HG03571 (cell line): ENCODE measurements around the gene GRID2.

ENCODE experiments used
- ATAC-seq: cut with Tn5 transposase; IDR thresholded peaks from one replicate; pipeline ENCODE4 v1.9.1; 2021; ENCODE audit not compliant: unreplicated experiment

Gene GRID2

GRCh38 chr4:92658318-92658717, 354.6 kb downstream of the GRID2 start:
- ATAC-seq: no peak

DNA sequence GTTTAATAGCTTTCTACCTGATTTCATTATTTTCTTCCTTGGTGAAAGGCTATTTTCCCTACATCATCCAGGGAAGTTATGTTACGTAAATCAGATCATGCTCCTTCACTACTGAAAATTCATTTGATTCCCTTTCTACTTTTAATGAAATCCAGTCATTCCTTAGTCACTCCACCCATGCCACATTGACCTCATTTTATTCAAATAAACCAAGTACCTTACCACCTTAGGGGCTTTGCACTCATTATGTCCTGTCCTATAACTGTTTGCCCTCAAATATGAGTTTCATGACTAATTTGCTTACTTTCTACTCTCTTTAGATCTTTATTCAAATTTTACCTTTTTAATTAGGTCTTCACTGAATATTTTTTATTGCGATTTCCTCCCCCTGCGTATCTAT, 374.0 kb downstream of the GRID2 start:
- ATAC-seq: no peak

- ATAC-seq: no peak
Observed at GRCh38 chr4:92678292-92678691, 374.5 kb downstream of the GRID2 start.

DNA sequence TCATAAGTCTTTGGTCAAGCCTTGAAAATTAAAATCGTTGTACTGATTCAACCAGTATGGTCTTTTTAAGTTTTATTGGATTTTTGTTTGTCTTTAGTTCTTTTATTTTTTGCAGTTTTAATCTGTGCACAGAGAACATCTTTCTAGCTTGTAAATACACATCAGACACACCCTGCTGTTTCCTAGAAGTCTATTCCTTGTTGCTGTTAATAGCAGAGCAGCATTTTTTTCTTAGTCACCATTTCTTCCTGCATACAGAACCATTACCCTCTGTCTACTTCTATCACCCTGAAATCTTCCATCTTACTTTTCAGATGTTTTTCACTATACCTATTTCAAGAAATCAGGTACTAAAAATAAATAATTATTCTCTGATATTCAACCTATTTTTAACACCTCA, 375.4 kb downstream of the GRID2 start:
- ATAC-seq: no peak

DNA sequence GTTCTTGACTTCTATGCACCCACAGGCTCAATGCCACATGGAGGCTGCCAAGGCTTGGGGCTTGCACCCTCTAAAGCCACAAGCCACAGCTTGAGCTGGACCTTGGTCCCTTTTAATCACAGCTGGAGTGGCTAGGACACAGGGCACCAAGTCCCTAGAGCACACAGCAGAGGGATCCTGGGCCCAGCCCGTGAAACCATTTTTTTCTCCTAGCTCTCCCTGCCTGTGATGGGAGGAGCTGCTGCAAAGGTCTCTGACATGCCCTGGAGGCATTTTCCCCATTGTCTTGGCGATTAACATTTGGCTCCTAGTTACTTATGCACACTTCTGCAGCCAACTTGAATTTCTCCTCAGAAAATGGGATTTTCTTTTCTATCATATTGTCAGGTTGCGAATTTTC, 410.9 kb downstream of the GRID2 start:
- no peak for ATAC-seq

DNA sequence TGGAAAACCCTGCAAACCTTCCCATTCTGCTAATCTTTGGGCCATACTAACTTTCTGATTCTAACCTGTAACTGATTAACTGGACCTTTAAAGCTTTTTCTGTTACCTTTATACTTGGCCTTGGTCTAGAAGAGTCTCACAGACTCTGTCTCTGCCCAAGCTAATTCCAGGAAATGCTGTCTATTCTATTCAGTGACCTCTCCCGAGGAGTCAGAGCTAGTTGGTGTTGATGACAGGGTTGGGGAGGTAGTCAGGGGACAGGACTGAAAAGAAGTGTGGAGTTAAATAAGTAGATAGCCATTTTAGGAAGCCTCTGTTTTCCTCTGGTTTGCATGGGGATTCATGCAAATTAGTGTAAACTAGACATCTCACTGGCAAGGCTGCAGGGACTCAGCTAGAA, 429.5 kb downstream of the GRID2 start:
- no peak for ATAC-seq

- ATAC-seq: no peak
Observed at GRCh38 chr4:92735025-92735665, 431.4 kb downstream of the GRID2 start.

- ATAC-seq: no peak
Observed at GRCh38 chr4:92760433-92760832, 456.7 kb downstream of the GRID2 start.

- ATAC-seq: no peak
Observed at GRCh38 chr4:92776080-92776479, 472.3 kb downstream of the GRID2 start.

DNA sequence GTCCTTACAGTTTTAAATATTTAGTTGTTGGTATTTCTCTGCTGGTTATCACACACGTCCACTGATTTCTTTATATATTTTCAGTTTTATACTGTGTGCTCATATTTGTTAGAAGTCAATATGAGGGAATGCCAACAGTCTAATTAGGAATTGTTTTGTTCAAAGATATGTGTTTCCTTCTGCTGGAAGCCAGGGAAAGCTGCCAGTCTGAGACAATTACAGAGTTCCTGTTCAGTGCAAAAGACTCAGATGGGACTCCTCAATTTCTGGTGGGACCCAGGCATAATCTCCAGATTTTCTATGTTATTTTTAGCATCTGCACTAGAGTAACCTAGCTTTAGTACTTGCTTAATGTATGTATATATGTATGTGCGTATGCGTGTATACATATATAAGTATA, 486.0 kb downstream of the GRID2 start:
- no peak for ATAC-seq

DNA sequence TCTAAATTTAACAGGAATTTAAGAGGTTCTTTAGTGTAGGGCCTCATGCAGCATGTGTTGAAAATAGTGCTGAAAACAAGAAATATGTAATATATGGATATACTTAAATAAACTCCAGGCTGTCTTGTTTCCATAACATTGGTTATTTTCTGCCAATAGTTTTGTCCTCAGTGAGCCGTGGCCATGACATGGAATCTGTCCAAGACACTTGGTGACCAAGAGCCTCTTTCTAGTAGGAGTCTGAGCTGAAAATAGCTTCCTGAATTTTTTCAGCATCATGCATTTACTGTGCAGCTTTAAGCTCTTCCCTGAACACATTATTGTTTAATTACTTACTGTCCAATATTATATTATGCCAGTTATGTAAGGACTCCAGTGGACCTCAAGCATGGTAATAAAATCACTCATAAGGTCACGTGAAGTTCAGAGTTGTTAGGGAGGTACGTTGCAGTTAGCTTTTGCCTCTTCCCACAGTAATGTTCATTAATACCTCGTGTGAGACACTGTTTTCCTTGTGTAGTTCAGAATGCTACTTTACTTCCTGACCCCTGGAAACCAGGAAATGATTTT, 488.2 kb downstream of the GRID2 start:
- ATAC-seq: no peak

DNA sequence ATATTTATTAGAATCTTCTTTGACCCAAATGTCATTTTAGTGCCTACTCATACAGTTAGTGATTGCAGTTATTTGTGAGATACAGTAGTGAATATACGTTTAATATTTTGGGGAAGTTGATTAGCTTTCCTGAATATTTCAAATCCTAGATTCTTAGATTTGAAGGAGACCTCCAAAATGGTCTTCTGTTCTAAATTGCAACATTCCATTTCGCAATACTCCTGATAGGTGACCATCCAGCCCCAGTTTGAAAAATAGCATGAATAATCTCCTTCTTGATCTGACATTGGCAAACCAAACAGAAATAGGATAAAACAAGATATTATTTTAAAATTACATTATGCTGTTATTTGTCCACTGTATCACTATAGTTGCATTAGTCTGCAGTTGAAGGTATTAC, 505.6 kb downstream of the GRID2 start:
- ATAC-seq: no peak

DNA sequence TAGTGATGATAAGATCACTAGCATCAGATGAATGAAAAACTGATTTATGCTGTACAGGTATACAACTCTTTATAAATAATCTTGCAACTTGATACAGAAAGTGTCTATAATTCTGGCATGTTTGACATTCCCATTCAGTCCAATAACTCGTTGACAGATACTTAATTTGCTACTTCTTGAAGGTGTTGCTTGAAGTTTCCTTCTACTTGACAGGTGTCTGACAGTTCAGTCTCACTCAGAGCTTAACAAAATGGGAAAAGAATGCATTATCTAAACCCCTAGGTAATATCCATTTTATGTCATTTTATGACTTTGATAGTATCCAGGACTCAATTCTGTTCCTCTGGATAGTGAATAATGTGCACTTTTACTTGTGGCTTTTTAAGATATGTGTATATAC, 508.9 kb downstream of the GRID2 start:
- no peak for ATAC-seq

GRCh38 chr4:92814677-92815076, 510.9 kb downstream of the GRID2 start:
- ATAC-seq: no peak

GRCh38 chr4:92825256-92825655, 521.5 kb downstream of the GRID2 start:
- no peak for ATAC-seq

DNA sequence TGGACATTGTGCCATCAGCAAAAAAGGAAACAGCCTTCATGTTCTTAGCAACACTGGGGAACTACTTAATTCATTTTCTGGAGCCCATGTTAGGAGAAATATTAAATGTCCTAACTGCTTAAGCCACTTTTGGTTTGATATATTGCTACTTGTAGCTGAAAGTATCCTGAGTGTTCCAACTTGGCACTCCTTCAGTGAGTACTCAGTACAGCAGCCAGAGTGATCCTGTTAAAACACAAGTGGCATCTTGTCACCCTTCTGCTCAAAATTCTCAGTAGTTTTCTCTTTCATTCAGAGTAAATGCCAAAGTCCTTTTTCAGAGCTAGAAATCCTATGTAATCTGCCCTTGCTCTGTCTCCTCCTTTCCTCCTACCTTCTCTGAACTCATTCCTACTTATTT, 522.0 kb downstream of the GRID2 start:
- no peak for ATAC-seq

DNA sequence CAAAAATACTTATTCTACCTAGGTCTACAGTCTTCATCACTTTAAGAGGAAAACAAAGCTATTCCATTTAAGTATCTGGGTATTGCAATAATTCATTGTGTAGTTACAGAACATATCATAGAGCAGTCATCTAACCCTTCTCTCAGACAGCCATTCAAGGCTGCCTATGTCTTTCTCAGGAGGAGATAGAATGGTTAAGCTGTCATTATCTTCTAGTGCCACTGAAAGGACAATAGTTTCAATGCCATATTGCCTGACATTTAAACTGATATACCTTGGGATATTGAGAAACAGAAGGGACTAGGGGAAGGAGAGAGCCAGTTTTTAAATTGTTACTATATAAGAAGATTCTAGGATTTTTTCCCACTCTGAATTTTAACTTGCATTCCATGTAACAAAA, 527.0 kb downstream of the GRID2 start:
- no peak for ATAC-seq

- no peak for ATAC-seq
Observed at GRCh38 chr4:92840880-92841279, 537.1 kb downstream of the GRID2 start.

DNA sequence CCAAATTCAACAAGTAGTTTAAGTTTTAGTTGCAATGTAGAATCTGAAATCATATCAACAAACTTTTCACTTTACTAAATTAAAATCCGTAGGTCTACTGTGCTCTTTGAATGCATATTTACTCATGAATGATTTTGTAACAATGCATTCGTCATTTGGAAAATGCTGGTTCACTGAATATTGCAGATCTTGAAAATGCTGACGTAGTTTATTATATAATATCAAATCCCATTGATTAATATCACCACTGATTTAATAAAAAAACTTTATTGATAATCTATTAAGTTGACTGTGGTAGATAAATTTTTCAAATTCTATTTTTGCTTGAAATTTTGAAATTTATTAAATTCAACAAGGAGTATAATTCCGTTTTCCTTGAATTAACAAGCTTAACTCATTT, 540.0 kb downstream of the GRID2 start:
- no peak for ATAC-seq

- no peak for ATAC-seq
Observed at GRCh38 chr4:92847026-92847425, 543.3 kb downstream of the GRID2 start.

DNA sequence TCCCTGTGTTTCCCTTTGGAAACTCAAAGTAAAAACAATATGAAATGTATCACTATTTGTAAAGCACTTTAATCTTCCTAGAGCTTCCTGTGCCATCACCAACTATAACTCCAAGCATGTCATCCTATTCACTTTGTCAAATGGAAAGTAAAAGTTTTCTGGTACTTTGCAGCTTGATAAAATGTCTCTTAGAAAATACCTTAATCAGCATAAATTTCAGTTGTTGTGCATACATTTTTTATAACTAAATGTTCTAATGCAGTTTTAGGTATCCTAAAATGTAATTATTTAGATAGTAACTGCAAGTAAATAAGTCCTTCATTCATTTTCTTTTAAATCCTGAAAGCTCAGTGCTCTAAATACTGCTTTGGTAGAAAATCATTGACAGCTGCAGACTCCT, 558.7 kb downstream of the GRID2 start:
- no peak for ATAC-seq

DNA sequence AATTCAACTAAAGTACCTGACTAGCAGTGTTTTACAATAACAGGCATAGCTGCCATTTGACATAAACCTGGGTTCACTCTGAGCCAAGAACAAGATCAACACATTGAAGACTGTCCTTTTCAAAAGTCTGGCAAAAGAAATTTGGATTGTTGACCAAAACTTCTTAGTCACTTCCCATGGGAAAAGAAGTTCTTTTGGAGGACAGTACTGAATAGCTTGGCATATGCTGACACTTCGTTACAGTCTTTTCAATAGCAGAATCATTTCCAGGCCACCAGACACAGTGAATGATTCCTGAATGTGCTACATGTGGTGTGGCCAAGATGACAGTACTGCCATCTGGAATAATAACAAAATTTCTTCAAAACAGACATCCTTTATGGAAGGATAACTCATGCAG, 560.3 kb downstream of the GRID2 start:
- ATAC-seq: no peak

DNA sequence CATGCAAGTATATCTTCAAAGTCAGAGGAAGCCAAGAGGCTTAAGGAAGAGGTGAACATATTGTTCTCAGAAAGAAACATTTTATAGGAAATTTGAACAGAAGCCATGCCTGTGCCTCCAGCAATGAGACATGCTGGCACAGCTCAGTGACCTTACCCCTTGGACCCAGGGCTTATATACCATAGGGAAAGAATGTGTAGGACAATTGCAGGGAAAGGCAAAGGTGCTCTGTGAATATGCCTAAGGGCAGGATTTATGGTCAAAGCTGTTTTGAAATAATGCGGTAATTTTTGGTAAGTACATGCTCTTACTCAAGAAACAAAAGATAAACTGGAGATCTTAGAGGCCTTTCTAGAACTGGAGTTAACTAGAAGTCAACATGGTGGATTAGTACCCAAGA, 568.8 kb downstream of the GRID2 start:
- ATAC-seq: no peak
